ENCODE data around the gene GLS. TPM values are rescaled to one million over a fixed set of nuclear protein-coding genes. Genes with fewer than 3 reads are reported as not detected.

The GLS gene
- total and polyA plus RNA-seq, 11 donors, result 19.1 to 94.5 (median 47.6) TPM

GRCh38 chr2:191001624-191002023, 121.0 kb downstream of the GLS start:
- Histone ChIP-seq H3K9me3 (no peaks in the 10 kb centered on the region), H3K27ac (no peak overlapping the region), H3K27me3 (no peaks in the 10 kb centered on the region), H3K4me1 (peaks cover 0 to 45% (median 0%) of the 10 kb centered on the region in 12 donors), H3K4me3 (no peak overlapping the region), H3K36me3 (peaks cover 0 to 100% (median 100%) of the 10 kb centered on the region in 9 donors)
- DNase-seq (no peak), ATAC-seq (no peak)
- TF ChIP-seq POLR2A (IDR thresholded peaks at IDR 0.05) (no peak), CTCF (IDR thresholded peaks at IDR 0.05) (no peak)
- WGBS, 4 donors, result 92 to 94% (median 93%) methylated on average over 3 of the region's 3 CpGs
- intact Hi-C loops (cut with DNase I), result no loop called here

GRCh38 chr2:191003405-191004309, 123.0 kb downstream of the GLS start:
- intact Hi-C loops (cut with DNase I), result no loop called here

GRCh38 chr2:191006297-191006696, 125.7 kb downstream of the GLS start:
- TF ChIP-seq POLR2A (IDR thresholded peaks at IDR 0.05), result no peak
- TF ChIP-seq CTCF (IDR thresholded peaks at IDR 0.05), result no peak
- WGBS, 4 donors, result 93 to 100% (median 96%) methylated on average over 3 of the region's 3 CpGs
- no peak overlapping the region for H3K27ac ChIP-seq
- peaks cover 0 to 77% (median 6%) of the 10 kb centered on the region in 12 donors for H3K4me1 ChIP-seq
- ATAC-seq, result no peak
- H3K4me3 ChIP-seq, result no peak overlapping the region
- intact Hi-C loops (cut with DNase I), result loop anchor here in 1 of 10 donors (2.0 kb wide), 1 partner anchor 23 kb away; no protein-coding TSS in a partner anchor
- H3K27me3 ChIP-seq, result no peaks in the 10 kb centered on the region
- no peaks in the 10 kb centered on the region for H3K9me3 ChIP-seq
- DNase-seq, result no peak
- peaks cover 0 to 100% (median 95%) of the 10 kb centered on the region in 9 donors for H3K36me3 ChIP-seq

More at GRCh38 chr2:191003405-191004309, 123.0 kb downstream of the GLS start:
- Histone ChIP-seq H3K27me3 (no peaks in the 10 kb centered on the region), H3K36me3 (peaks cover 0 to 100% (median 100%) of the 10 kb centered on the region in 9 donors), H3K9me3 (no peaks in the 10 kb centered on the region), H3K4me1 (peaks cover 0 to 50% (median 0%) of the 10 kb centered on the region in 12 donors), H3K4me3 (no peak overlapping the region), H3K27ac (no peak overlapping the region)
- 96 to 97% (median 96%) methylated on average over 6 of the region's 6 CpGs for WGBS, 4 donors
- TF ChIP-seq CTCF (IDR thresholded peaks at IDR 0.05), result no peak
- no peak for TF ChIP-seq POLR2A (IDR thresholded peaks at IDR 0.05)
- no peak for DNase-seq
- no peak for ATAC-seq

Measured in heart left ventricle (tissue), 16 donors.